WTC11 (cell line): ENCODE results near the gene RNF103. TPM values are rescaled to one million over a fixed set of nuclear protein-coding genes. Genes with fewer than 3 reads are reported as not detected.
"Not testable (repeated sequence)": the region's sequence is repeated elsewhere in the genome, so short reads cannot be mapped to it uniquely, and the experiment has no call there.

ENCODE experiments used
- ATAC-seq: fragments of 200-7000 bp; cut with Tn5 transposase; 2 replicates; pipeline ENCODE4 v1.10.0; 2021; ENCODE audit warnings: mild to moderate bottlenecking, moderate library complexity
- CTCF ChIA-PET: fragments of 300-600 bp; sonication (Branson Sonifier 250); formaldehyde crosslinking; loops from one replicate; lab custom pipeline; 2021; ENCODE audit warnings: antibody characterized with exemption; lab: Charles Lee
- POLR2A ChIA-PET: fragments of 350-600 bp; sonication (Branson Sonifier 250); formaldehyde crosslinking; loops from one replicate; lab custom pipeline; 2021; ENCODE audit warnings: antibody characterized with exemption; lab: Charles Lee
- DNase-seq: peaks from one replicate; pipeline ENCODE4 v3.0.0; 2021; ENCODE audit warnings: low spot score
- H3K27ac Mint-ChIP-seq: 2 replicates; pipeline ENCODE4 v1.8.0; 2021; ENCODE audit warnings: mixed read lengths
- H3K27me3 Mint-ChIP-seq: 2 replicates; pipeline ENCODE4 v1.8.0; 2021; ENCODE audit warnings: low read depth, mild to moderate bottlenecking, moderate library complexity, mixed read lengths
- H3K36me3 Mint-ChIP-seq: 2 replicates; pipeline ENCODE4 v1.8.0; 2021; ENCODE audit warnings: mixed read lengths
- H3K4me1 Mint-ChIP-seq: 2 replicates; pipeline ENCODE4 v1.8.0; 2022; ENCODE audit warnings: mixed read lengths
- H3K4me3 Mint-ChIP-seq: 2 replicates; pipeline ENCODE4 v1.8.0; 2021; ENCODE audit warnings: mild to moderate bottlenecking, moderate library complexity, mixed read lengths
- H3K9me3 Mint-ChIP-seq: 2 replicates; pipeline ENCODE4 v1.8.0; 2021; ENCODE audit warnings: mixed read lengths
- CREM ChIP-seq: sonication (generic); formaldehyde crosslinking; IDR thresholded peaks from 2 replicates; pipeline ENCODE4 v1.8.1; 2022; ENCODE audit warnings: mild to moderate bottlenecking, missing genetic modification reagents, moderate library complexity
- ETV6 ChIP-seq: sonication (generic); formaldehyde crosslinking; IDR thresholded peaks from 2 replicates; pipeline ENCODE4 v1.8.1; 2022; ENCODE audit warnings: mild to moderate bottlenecking, missing genetic modification reagents
- FOXJ3 ChIP-seq: sonication (generic); formaldehyde crosslinking; IDR thresholded peaks from 2 replicates; pipeline ENCODE4 v1.9.0; 2021; ENCODE audit warnings: missing genetic modification reagents, mild to moderate bottlenecking, borderline replicate concordance
- FOXP4 ChIP-seq: sonication (generic); formaldehyde crosslinking; IDR thresholded peaks from 2 replicates; pipeline ENCODE4 v1.8.0; 2022; ENCODE audit warnings: mild to moderate bottlenecking, missing genetic modification reagents
- HMGA2 ChIP-seq: fragments of 250-450 bp; sonication (Bioruptor Pico); IDR thresholded peaks from 2 replicates; pipeline ENCODE4 v1.4.0; 2021; ENCODE audit warnings: mild to moderate bottlenecking, moderate library complexity
- IRF1 ChIP-seq: sonication (generic); formaldehyde crosslinking; IDR thresholded peaks from 2 replicates; pipeline ENCODE4 v1.8.0; 2023; ENCODE audit warnings: missing genetic modification reagents
- JUN ChIP-seq: sonication (generic); formaldehyde crosslinking; IDR thresholded peaks from 2 replicates; pipeline ENCODE4 v1.8.0; 2023; ENCODE audit warnings: mild to moderate bottlenecking, missing genetic modification reagents
- NFE2L1 ChIP-seq: sonication (generic); formaldehyde crosslinking; IDR thresholded peaks from 2 replicates; pipeline ENCODE4 v1.8.1; 2023; ENCODE audit warnings: missing genetic modification reagents
- NFYB ChIP-seq: sonication (generic); formaldehyde crosslinking; conservative IDR thresholded peaks from 2 replicates; pipeline ENCODE4 v1.8.0; 2022; ENCODE audit warnings: low read depth, missing genetic modification reagents
- NR1H2 ChIP-seq: sonication (generic); formaldehyde crosslinking; IDR thresholded peaks from 2 replicates; pipeline ENCODE4 v1.9.0; 2021; ENCODE audit warnings: mild to moderate bottlenecking, moderate library complexity, missing genetic modification reagents
- NR3C1 ChIP-seq: sonication (generic); formaldehyde crosslinking; conservative IDR thresholded peaks from 2 replicates; pipeline ENCODE4 v1.8.1; 2023; ENCODE audit warnings: low read depth, mild to moderate bottlenecking, missing genetic modification reagents
- RORB ChIP-seq: fragments of 250-450 bp; sonication (Bioruptor Pico); IDR thresholded peaks from 2 replicates; pipeline ENCODE4 v1.9.0; 2021; ENCODE audit warnings: mild to moderate bottlenecking
- SP1 ChIP-seq: sonication (generic); formaldehyde crosslinking; conservative IDR thresholded peaks from 2 replicates; pipeline ENCODE4 v1.8.1; 2022; ENCODE audit warnings: missing genetic modification reagents
- TEAD1 ChIP-seq: sonication (generic); formaldehyde crosslinking; IDR thresholded peaks from 2 replicates; pipeline ENCODE4 v1.8.0; 2022; ENCODE audit warnings: mild to moderate bottlenecking, missing genetic modification reagents
- TEAD4 ChIP-seq: sonication (generic); formaldehyde crosslinking; IDR thresholded peaks from 2 replicates; pipeline ENCODE4 v1.8.0; 2022; ENCODE audit warnings: mild to moderate bottlenecking, missing genetic modification reagents
- TP53 ChIP-seq: sonication (generic); formaldehyde crosslinking; IDR thresholded peaks from 2 replicates; pipeline ENCODE4 v1.8.1; 2023; ENCODE audit warnings: mild to moderate bottlenecking, missing genetic modification reagents
- ZMAT4 ChIP-seq: fragments of 250-450 bp; sonication (Bioruptor Pico); IDR thresholded peaks from 2 replicates; pipeline ENCODE4 v1.9.0; 2021; ENCODE audit warnings: mild to moderate bottlenecking
- ZNF219 ChIP-seq: sonication (generic); formaldehyde crosslinking; IDR thresholded peaks from 2 replicates; pipeline ENCODE4 v1.8.0; 2023; ENCODE audit warnings: missing genetic modification reagents, mild to moderate bottlenecking, borderline replicate concordance
- ZNF232 ChIP-seq: sonication (generic); formaldehyde crosslinking; IDR thresholded peaks from 2 replicates; pipeline ENCODE4 v1.8.0; 2022; ENCODE audit warnings: mild to moderate bottlenecking, missing genetic modification reagents
- ZNF425 ChIP-seq: fragments of 250-450 bp; sonication (Bioruptor Pico); conservative IDR thresholded peaks from 2 replicates; pipeline ENCODE4 v1.9.0; 2021; ENCODE audit warnings: mild to moderate bottlenecking
- total RNA-seq: library from RNA; stranded (reverse); gene quantifications from 3 replicates; pipeline ENCODE4 v1.2.3, GENCODE V29; 2021

The RNF103 gene
- total RNA-seq, 1 experiment from 2014 or later: 6.8 TPM

GRCh38 chr2:86592547-86593230 is 31.0 kb downstream of the RNF103 start:
- H3K9me3 Mint-ChIP-seq: peaks cover 10% of the 10 kb centered on the region
- DNase-seq (no peak), ATAC-seq (no peak)
- CTCF ChIA-PET: no interaction called here
- no peaks in the 10 kb centered on the region for H3K36me3 Mint-ChIP-seq
- peaks cover 2% of the 10 kb centered on the region; the same call in 1 of the 2 replicates for H3K27me3 Mint-ChIP-seq
- H3K27ac Mint-ChIP-seq: no peak overlapping the region
- no peak overlapping the region for H3K4me3 Mint-ChIP-seq
- POLR2A ChIA-PET: no interaction called here
- peaks cover 4% of the 10 kb centered on the region; the same call in 1 of the 2 replicates for H3K4me1 Mint-ChIP-seq
- TF ChIP-seq IRF1 (CRISPR knock-in tag) (no peak), SP1 (no peak), TP53 (no peak), NFE2L1 (CRISPR knock-in tag) (no peak), TEAD1 (CRISPR knock-in tag) (no peak), ZNF425 (CRISPR knock-in tag) (no peak), FOXJ3 (CRISPR knock-in tag) (no peak), NR1H2 (CRISPR knock-in tag) (no peak), JUN (no peak), TEAD4 (CRISPR knock-in tag) (no peak), ZNF219 (CRISPR knock-in tag) (no peak), ZMAT4 (CRISPR knock-in tag) (no peak), CREM (CRISPR knock-in tag) (no peak)
- TF ChIP-seq, all 79 proteins: peak for 0

- H3K4me1 Mint-ChIP-seq, DNase-seq, H3K36me3 Mint-ChIP-seq, H3K27ac Mint-ChIP-seq, CTCF ChIA-PET, H3K27me3 Mint-ChIP-seq, H3K4me3 Mint-ChIP-seq, ATAC-seq, POLR2A ChIA-PET: not testable (repeated sequence)
- peaks cover 10% of the 10 kb centered on the region for H3K9me3 Mint-ChIP-seq
Observed at GRCh38 chr2:86589701-86590100, 34.0 kb downstream of the RNF103 start.

- Mint-ChIP-seq H3K27me3 (peaks cover 7% of the 10 kb centered on the region), H3K36me3 (no peaks in the 10 kb centered on the region), H3K4me3 (no peak overlapping the region), H3K27ac (no peak overlapping the region), H3K4me1 (no peaks in the 10 kb centered on the region), H3K9me3 (peaks cover 6% of the 10 kb centered on the region)
- ChIA-PET CTCF (no interaction called here), POLR2A (no interaction called here)
- TF ChIP-seq ZNF232 (no peak), NFE2L1 (CRISPR knock-in tag) (no peak), HMGA2 (CRISPR knock-in tag) (no peak), NFYB (CRISPR knock-in tag) (no peak), FOXP4 (CRISPR knock-in tag) (no peak), ETV6 (CRISPR knock-in tag) (no peak), TEAD1 (CRISPR knock-in tag) (no peak), NR3C1 (no peak), RORB (CRISPR knock-in tag) (no peak)
- ATAC-seq: no peak
- DNase-seq: no peak
Observed at GRCh38 chr2:86584151-86584913, 39.3 kb downstream of the RNF103 start.
